Stomach (tissue), 9 donors: ENCODE results near the gene SLC44A2. TPM values are rescaled to one million over a fixed set of nuclear protein-coding genes. Genes with fewer than 3 reads are reported as not detected.
A peak's percentile ranks its signal among the peaks of the same experiment; 100 is the strongest.

Source experiments
- DNase-seq, 2 donors: peaks; one replicate each; pipeline versions ENCODE4 v3.0.0 to v3.0.0-alpha.2; 2013 to 2019
- H3K27ac ChIP-seq, 5 donors: fragments of 200-600 bp in 4 of 5; sonication (generic) in 4 of 5; one replicate each; pipeline ENCODE4 v1.5.1; 2013 to 2019; ENCODE audit warnings: mild to moderate bottlenecking in 1 of 5, moderate library complexity in 1 of 5
- H3K27me3 ChIP-seq, 3 donors: fragments of 200-600 bp; sonication (generic); one replicate each; pipeline ENCODE4 v1.5.1; 2017 to 2019; ENCODE audit warnings: mixed run types in 1 of 3
- H3K36me3 ChIP-seq, 4 donors: fragments of 200-600 bp; sonication (generic); 1 replicate in 3 of 4; 2 replicates in 1 of 4; pipeline ENCODE4 v1.5.1; 2016 to 2019
- H3K4me1 ChIP-seq, 4 donors: fragments of 200-600 bp; sonication (generic); one replicate each; pipeline ENCODE4 v1.5.1; 2016 to 2019
- H3K4me3 ChIP-seq, 4 donors: fragments of 200-600 bp; sonication (generic) in 3 of 4; one replicate each; pipeline ENCODE4 v1.5.1; 2016 to 2019; ENCODE audit warnings: mild to moderate bottlenecking in 1 of 4
- H3K9me3 ChIP-seq, 4 donors: fragments of 200-600 bp; sonication (generic); one replicate each; pipeline ENCODE4 v1.5.1; 2016 to 2019
- CTCF ChIP-seq, 7 experiments: fragments of 450-650 bp in 4 of 7; fragments of 200-600 bp in 3 of 7; sonication (generic) in 3 of 7; IDR thresholded peaks; one replicate each; pipeline ENCODE4 v1.5.1; 2016 to 2019; ENCODE audit warnings: antibody characterized with exemption in 7 of 7, control low read depth in 2 of 7, mild to moderate bottlenecking in 1 of 7
- EP300 ChIP-seq: sonication (generic); formaldehyde crosslinking; IDR thresholded peaks from one replicate; pipeline ENCODE4 v1.6.1; 2017; ENCODE audit warnings: antibody characterized with exemption
- POLR2A ChIP-seq, 4 donors: fragments of 450-650 bp; IDR thresholded peaks; one replicate each; pipeline ENCODE4 v1.6.1; 2016; ENCODE audit warnings: antibody characterized with exemption in 4 of 4, control low read depth in 2 of 4, mild to moderate bottlenecking in 1 of 4, moderate library complexity in 1 of 4
- POLR2AphosphoS5 ChIP-seq, 3 donors: sonication (generic); formaldehyde crosslinking; IDR thresholded peaks; one replicate each; pipeline ENCODE4 v1.6.1; 2016; ENCODE audit warnings: antibody characterized with exemption in 3 of 3
- WGBS, 5 donors: extraction: QIAGEN DNeasy Blood & Tissue Kit in 3 of 5; methylation state at CpG; one replicate each; pipeline versions ENCODE4 v1.1.5 to v1.1.7; 2013 to 2018; 5-methylcytosine and 5-hydroxymethylcytosine counted together
- intact Hi-C: fragments of 100-400 bp; cut with DNase I; formaldehyde crosslinking; loops from one replicate; pipeline ENCODE4 v1.15.1; 2023; ENCODE audit warnings: low total_unique reads
- polyA plus RNA-seq, 3 donors: library from polyadenylated mRNA; stranded (reverse); fragments of 200-250 nt; gene quantifications; one replicate each; pipeline ENCODE4 v1.2.3, GENCODE V29; 2013
- total RNA-seq, 5 donors: library from RNA; depleted of rRNA; stranded (reverse); fragments of >200 nt; gene quantifications; one replicate each; pipeline versions ENCODE4 v1.1.0 to v1.2.3, GENCODE V29; 2014 to 2016
- donor health status: healthy with polysubstance abuse.
- donor health status: Bipolar disorder and iron deficiency.
- donor health status: healthy.

The SLC44A2 gene
- total and polyA plus RNA-seq, 8 donors, result 26.1 to 161 (median 65.7) TPM

- DNase-seq, result peak; percentile 90 to 91
- Histone ChIP-seq H3K27ac (peak overlapping the region; percentile 74 to 92 (median 89)), H3K27me3 (no peaks in the 10 kb centered on the region), H3K4me1 (peaks cover 23 to 44% (median 29%) of the 10 kb centered on the region in 4 donors), H3K4me3 (peak overlapping the region; percentile 86 to 98 (median 92)), H3K9me3 (no peaks in the 10 kb centered on the region), H3K36me3 (no peaks in the 10 kb centered on the region)
- 0 to 1% (median 0%) methylated on average over 23 to 75 of the region's 76 CpGs for WGBS, 5 donors
- intact Hi-C loops, result no loop called here
- TF ChIP-seq POLR2AphosphoS5 (IDR thresholded peaks at IDR 0.05), result peak in 1 of 3 donors; percentile 62
- no peak for TF ChIP-seq EP300
- TF ChIP-seq POLR2A (IDR thresholded peaks at IDR 0.05), result no peak
Observed at GRCh38 chr19:10602330-10603083, 22.8 kb upstream of the SLC44A2 start.

- Histone ChIP-seq H3K9me3 (no peaks in the 10 kb centered on the region), H3K27ac (peak overlapping the region; percentile 74 to 92 (median 89)), H3K36me3 (no peaks in the 10 kb centered on the region), H3K4me1 (peaks cover 23 to 44% (median 29%) of the 10 kb centered on the region in 4 donors), H3K4me3 (peak overlapping the region; percentile 86 to 98 (median 92)), H3K27me3 (no peaks in the 10 kb centered on the region)
- intact Hi-C loops, result no loop called here
- TF ChIP-seq CTCF (IDR thresholded peaks at IDR 0.05) (no peak), POLR2AphosphoS5 (IDR thresholded peaks at IDR 0.05) (peak in 1 of 3 donors; percentile 12)
- 7 to 10% (median 8%) methylated on average over 18 to 19 of the region's 19 CpGs for WGBS, 5 donors
- DNase-seq, result peak; percentile 57 to 86
Observed at GRCh38 chr19:10603084-10603872, 22.1 kb upstream of the SLC44A2 start.

- Histone ChIP-seq H3K27me3 (no peaks in the 10 kb centered on the region), H3K27ac (peak overlapping the region; percentile 74 to 92 (median 89)), H3K4me3 (peak overlapping the region; percentile 86 to 98 (median 92)), H3K9me3 (no peaks in the 10 kb centered on the region), H3K4me1 (peaks cover 23 to 44% (median 29%) of the 10 kb centered on the region in 4 donors), H3K36me3 (no peaks in the 10 kb centered on the region)
- intact Hi-C loops, result no loop called here
- no peak for TF ChIP-seq CTCF (IDR thresholded peaks at IDR 0.05)
- peak in 2 of 3 donors; percentile 35 to 45 for TF ChIP-seq POLR2AphosphoS5 (IDR thresholded peaks at IDR 0.05)
- DNase-seq, result peak; percentile 38 to 70
- 8 to 20% (median 13%) methylated on average over 9 of the region's 9 CpGs for WGBS, 5 donors
Observed at GRCh38 chr19:10603873-10604459, 21.4 kb upstream of the SLC44A2 start.

- Histone ChIP-seq H3K27ac (peak overlapping the region; percentile 74 to 92 (median 89)), H3K27me3 (no peaks in the 10 kb centered on the region), H3K9me3 (no peaks in the 10 kb centered on the region), H3K4me3 (peak overlapping the region in 3 of 4 donors; percentile 86 to 98 (median 92)), H3K4me1 (peaks cover 23 to 44% (median 29%) of the 10 kb centered on the region in 4 donors), H3K36me3 (no peaks in the 10 kb centered on the region)
- peak; percentile 20 to 35 for DNase-seq
- 62 to 78% (median 72%) methylated on average over 5 to 9 of the region's 9 CpGs for WGBS, 5 donors
- TF ChIP-seq CTCF (IDR thresholded peaks at IDR 0.05), result no peak
- TF ChIP-seq POLR2AphosphoS5 (IDR thresholded peaks at IDR 0.05), result peak in 1 of 3 donors; percentile 36
- TF ChIP-seq EP300, result no peak
- no peak for TF ChIP-seq POLR2A (IDR thresholded peaks at IDR 0.05)
- intact Hi-C loops, result no loop called here
Observed at GRCh38 chr19:10604460-10604980, 20.8 kb upstream of the SLC44A2 start.
